Activated T-cell treated with anti-CD3 and anti-CD28 coated beads, Interleukin-2, amount 50 U/mL, for 24 hours (primary cell): ENCODE measurements around the gene ZBED4.
A peak's percentile ranks its signal among the peaks of the same experiment; 100 is the strongest.
"Not testable (repeated sequence)": the region's sequence is repeated elsewhere in the genome, so short reads cannot be mapped to it uniquely, and the experiment has no call there.

Source experiments
- DNase-seq: peaks from one replicate; pipeline ENCODE4 v3.0.0-alpha.2; 2020
- H3K27ac Mint-ChIP-seq: 2 replicates; pipeline ENCODE4 v1.8.0; 2020; ENCODE audit warnings: mild to moderate bottlenecking, mixed read lengths
- H3K27me3 Mint-ChIP-seq: 2 replicates; pipeline ENCODE4 v1.8.0; 2020; ENCODE audit warnings: mixed read lengths
- H3K36me3 Mint-ChIP-seq: 2 replicates; pipeline ENCODE4 v1.8.0; 2020; ENCODE audit warnings: low read depth, mixed read lengths
- H3K4me1 Mint-ChIP-seq: 2 replicates; pipeline ENCODE4 v1.8.0; 2020; ENCODE audit warnings: low read depth, mixed read lengths
- H3K4me3 Mint-ChIP-seq: 2 replicates; pipeline ENCODE4 v1.8.0; 2020; ENCODE audit warnings: mild to moderate bottlenecking, moderate library complexity, mixed read lengths
- H3K9me3 Mint-ChIP-seq: 2 replicates; pipeline ENCODE4 v1.8.0; 2020; ENCODE audit warnings: mixed read lengths

Gene ZBED4

GRCh38 chr22:49838771-49839717 is 14.6 kb upstream of the ZBED4 start:
- no peaks in the 10 kb centered on the region for H3K9me3 Mint-ChIP-seq
- DNase-seq, result peak; percentile 83

GRCh38 chr22:49845241-49845640 is 8.4 kb upstream of the ZBED4 start:
- Mint-ChIP-seq H3K27me3 (peaks cover 18% of the 10 kb centered on the region), H3K4me3 (no peak overlapping the region), H3K9me3 (no peaks in the 10 kb centered on the region), H3K4me1 (peaks cover 14% of the 10 kb centered on the region), H3K36me3 (no peaks in the 10 kb centered on the region), H3K27ac (no peak overlapping the region)
- no peak for DNase-seq

More at GRCh38 chr22:49838771-49839717, 14.6 kb upstream of the ZBED4 start:
- Mint-ChIP-seq H3K4me1 (peaks cover 44% of the 10 kb centered on the region), H3K4me3 (peak overlapping the region; percentile 63), H3K27me3 (no peaks in the 10 kb centered on the region), H3K36me3 (no peaks in the 10 kb centered on the region), H3K27ac (peak overlapping the region; percentile 93)

- H3K36me3 Mint-ChIP-seq, result no peaks in the 10 kb centered on the region
- peaks cover 11% of the 10 kb centered on the region for H3K4me1 Mint-ChIP-seq
- no peak overlapping the region for H3K27ac Mint-ChIP-seq
- no peak for DNase-seq
- no peak overlapping the region for H3K4me3 Mint-ChIP-seq
- H3K27me3 Mint-ChIP-seq, result peaks cover 24% of the 10 kb centered on the region
- no peaks in the 10 kb centered on the region for H3K9me3 Mint-ChIP-seq
Observed at GRCh38 chr22:49845666-49846459, 7.8 kb upstream of the ZBED4 start.

- Mint-ChIP-seq H3K4me1 (peaks cover 14% of the 10 kb centered on the region), H3K36me3 (no peaks in the 10 kb centered on the region), H3K27ac (no peak overlapping the region), H3K27me3 (peaks cover 26% of the 10 kb centered on the region), H3K4me3 (peak overlapping the region; percentile 27), H3K9me3 (no peaks in the 10 kb centered on the region)
- DNase-seq, result no peak
Observed at GRCh38 chr22:49847751-49848689, 5.6 kb upstream of the ZBED4 start.

GRCh38 chr22:49848690-49849160 is 4.9 kb upstream of the ZBED4 start:
- H3K4me1 Mint-ChIP-seq, result peaks cover 14% of the 10 kb centered on the region
- DNase-seq, result no peak
- no peak overlapping the region for H3K27ac Mint-ChIP-seq
- H3K4me3 Mint-ChIP-seq, result no peak overlapping the region
- peaks cover 26% of the 10 kb centered on the region for H3K27me3 Mint-ChIP-seq
- no peaks in the 10 kb centered on the region for H3K9me3 Mint-ChIP-seq
- no peaks in the 10 kb centered on the region for H3K36me3 Mint-ChIP-seq

DNA sequence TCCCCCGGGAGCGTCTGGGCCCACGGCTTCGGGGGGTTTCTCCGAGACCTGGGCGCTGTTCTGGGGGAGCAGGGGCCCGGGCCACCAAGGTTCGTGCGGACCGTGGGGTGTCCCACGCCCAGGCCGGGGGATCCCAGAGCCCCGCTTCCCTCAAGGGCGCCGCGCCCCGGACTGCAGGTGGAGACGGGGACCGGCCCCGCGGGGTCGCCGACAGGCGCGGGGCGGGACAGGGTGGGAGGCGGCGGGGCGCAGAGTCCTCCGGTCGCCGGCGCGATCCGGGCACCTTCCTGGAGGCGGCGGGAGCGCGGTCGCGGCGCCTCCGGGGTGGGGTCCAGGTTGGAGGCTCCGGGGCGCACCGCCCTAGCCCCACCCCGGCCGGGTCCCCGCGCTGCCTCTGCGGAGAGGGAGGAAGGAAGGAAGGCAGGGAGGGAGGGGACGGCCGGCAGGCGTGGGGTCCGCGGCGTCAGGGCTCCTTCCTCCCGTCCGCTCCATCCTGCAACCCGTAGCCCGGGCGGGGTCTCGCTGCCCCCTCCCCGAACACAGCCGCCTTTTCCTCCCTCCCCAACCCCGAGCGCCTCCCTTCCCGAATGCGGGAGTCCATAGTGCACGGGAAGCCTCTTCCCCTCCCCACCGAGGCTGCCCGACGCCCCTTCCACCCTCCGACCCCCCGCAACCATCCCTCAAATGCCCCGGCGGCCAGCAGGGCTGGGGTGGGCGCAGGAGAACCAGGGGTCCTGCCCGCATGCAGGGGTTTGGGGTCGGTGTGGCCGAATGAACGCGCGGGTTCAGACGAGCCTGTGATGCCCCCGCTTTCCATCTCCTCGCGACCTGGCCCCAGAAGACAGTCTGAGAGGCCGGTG is 4.3 kb upstream of the ZBED4 start:
- H3K27me3 Mint-ChIP-seq, result peaks cover 26% of the 10 kb centered on the region
- H3K4me3 Mint-ChIP-seq, result peak overlapping the region; percentile 46
- no peaks in the 10 kb centered on the region for H3K9me3 Mint-ChIP-seq
- peaks cover 1% of the 10 kb centered on the region for H3K36me3 Mint-ChIP-seq
- peaks cover 14% of the 10 kb centered on the region for H3K4me1 Mint-ChIP-seq
- no peak for DNase-seq
- no peak overlapping the region for H3K27ac Mint-ChIP-seq

DNA sequence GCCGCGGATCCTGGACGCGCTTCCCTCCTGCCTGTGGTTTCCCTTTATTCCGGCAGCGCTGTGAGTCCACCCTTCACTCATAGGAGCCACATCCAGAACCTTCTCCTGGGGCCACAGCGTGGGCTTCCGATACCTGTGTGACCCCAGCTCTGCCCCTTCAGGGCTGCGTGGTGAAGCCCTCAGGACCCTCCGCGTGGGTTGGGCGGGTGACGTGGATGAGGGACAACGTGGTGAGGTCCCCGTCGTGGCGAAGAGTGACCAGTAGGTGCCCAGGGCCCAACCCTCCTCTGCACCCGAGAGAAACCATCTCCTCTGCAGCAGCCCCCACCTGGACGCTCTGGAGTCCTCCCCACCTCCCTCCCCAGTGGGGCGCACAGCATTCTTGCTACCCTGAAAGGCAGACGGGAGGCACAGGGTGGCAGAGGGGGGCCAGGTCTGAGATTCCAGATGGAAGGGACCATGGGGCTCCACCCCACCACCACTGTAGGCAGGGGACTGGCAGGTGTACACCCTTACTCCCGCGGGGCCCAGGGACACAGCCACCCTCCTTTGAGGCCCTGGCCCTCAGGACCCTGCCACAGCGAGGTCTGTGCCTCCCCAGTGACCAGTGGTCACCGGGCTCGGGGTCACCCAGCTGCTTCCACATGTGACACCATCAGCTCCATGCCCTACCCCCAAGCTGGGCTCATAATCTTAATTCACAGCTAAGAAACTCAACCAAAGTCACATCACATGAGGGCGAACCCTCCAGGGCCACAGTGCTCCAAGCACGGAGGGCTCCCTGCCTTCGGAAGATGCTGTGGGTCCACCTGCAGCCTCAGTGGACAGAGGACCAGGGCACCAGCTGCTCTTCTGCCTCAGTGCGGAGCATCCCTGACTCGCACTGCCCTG is 3.4 kb upstream of the ZBED4 start:
- Mint-ChIP-seq H3K9me3 (no peaks in the 10 kb centered on the region), H3K4me1 (peaks cover 22% of the 10 kb centered on the region), H3K4me3 (peak overlapping the region; percentile 46), H3K27ac (no peak overlapping the region), H3K27me3 (peaks cover 26% of the 10 kb centered on the region), H3K36me3 (peaks cover 5% of the 10 kb centered on the region)
- DNase-seq, result no peak

DNA sequence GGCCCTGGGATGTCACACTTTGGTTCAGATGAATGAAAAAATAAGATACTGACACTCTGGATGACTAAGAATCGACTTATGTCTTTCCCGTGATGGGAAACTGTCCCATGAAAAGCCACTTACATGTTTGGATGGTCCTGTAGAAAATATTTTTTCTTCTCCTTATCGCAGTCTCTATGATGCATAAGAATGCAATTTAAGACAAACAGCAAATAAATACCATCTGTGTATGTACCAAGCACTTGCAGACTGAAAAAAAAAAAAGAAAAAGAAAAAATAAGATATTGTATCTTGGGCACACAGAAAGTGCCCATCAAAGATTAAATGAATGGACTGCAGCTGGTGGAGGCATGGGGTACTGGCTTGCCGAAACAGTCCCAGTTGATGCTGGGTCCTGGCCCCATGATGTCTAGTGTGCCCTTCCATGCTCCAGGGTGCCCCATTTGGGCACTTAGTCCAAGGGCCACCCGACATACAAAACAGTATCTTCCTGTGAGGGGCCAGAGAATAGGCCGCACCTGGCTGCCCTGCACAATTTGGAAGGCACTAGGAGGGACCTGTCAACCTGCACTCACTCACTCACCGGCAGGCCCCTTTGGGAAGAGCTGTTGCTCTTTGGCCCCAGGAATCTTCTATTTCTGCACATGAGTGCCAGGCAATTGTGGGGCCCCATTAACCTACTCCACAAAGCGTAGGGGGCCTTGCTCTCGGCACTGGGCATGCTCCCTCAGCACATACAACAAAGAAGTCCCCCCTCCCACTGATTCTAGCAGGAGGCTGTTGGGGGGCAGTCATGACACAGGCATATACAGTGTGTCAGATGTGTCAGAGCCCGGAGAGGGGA is 2.5 kb upstream of the ZBED4 start:
- Mint-ChIP-seq H3K27me3 (peaks cover 26% of the 10 kb centered on the region), H3K9me3 (no peaks in the 10 kb centered on the region), H3K36me3 (peaks cover 11% of the 10 kb centered on the region), H3K27ac (peak overlapping the region; percentile 8), H3K4me3 (peak overlapping the region; percentile 41), H3K4me1 (peaks cover 31% of the 10 kb centered on the region)
- DNase-seq, result no peak

- Mint-ChIP-seq H3K27me3 (peaks cover 22% of the 10 kb centered on the region), H3K36me3 (peaks cover 14% of the 10 kb centered on the region), H3K27ac (peak overlapping the region; percentile 44), H3K4me3 (peak overlapping the region; percentile 69), H3K4me1 (peaks cover 39% of the 10 kb centered on the region)
- not testable (repeated sequence) for DNase-seq, H3K9me3 Mint-ChIP-seq
Observed at GRCh38 chr22:49852568-49852897, 1.1 kb upstream of the ZBED4 start.

DNA sequence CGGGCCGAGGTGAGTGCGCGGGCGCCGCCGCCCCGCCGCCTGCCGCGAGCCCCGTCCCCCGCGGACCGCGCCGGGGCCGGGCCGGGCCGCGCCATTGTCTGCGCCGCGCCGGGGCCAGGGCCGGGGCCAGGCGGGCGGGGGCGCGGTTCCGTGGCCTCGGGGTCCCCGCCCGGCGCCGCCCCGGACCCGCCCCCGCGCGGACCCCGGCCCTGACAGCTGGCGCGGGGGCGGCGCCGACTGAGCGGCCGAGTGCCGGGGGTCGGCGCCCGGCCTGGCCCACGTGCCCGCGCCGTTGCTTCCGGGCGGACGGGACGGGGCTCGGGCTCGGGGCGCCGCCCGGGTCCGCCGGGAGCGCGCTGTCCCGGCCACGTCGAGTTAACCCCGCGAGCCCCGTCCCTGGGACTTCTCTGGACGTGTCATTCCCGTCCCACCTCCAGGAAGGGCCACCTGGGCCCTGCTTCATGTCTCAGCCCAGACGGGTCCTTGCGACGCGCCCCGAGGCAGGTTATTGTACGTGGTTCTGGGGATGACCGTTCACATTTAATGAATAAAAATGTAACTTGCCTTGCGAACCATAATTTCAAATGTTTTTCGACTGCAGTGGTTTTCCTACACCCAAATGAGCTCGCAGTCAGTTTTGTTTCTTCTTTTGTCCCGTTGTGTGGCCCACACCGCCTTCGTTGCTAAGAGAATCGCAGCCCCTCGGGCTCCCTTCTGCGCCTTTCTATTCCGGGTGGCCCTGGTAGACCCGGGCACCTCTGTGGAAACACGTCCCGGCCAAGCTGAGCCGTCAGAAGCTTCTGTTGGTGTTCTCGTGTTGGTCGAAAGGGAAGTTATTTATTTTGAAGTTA is 562 bp downstream of the ZBED4 start:
- no peaks in the 10 kb centered on the region for H3K9me3 Mint-ChIP-seq
- peak overlapping the region; percentile 92 for H3K27ac Mint-ChIP-seq
- peaks cover 14% of the 10 kb centered on the region for H3K27me3 Mint-ChIP-seq
- peak overlapping the region; percentile 90 for H3K4me3 Mint-ChIP-seq
- peaks cover 21% of the 10 kb centered on the region for H3K36me3 Mint-ChIP-seq
- peaks cover 51% of the 10 kb centered on the region for H3K4me1 Mint-ChIP-seq
- DNase-seq, result peak; percentile 55

GRCh38 chr22:49855251-49855911 is 1.7 kb downstream of the ZBED4 start:
- DNase-seq, result no peak
- peak overlapping the region; percentile 61 for H3K27ac Mint-ChIP-seq
- peaks cover 6% of the 10 kb centered on the region for H3K27me3 Mint-ChIP-seq
- peaks cover 50% of the 10 kb centered on the region for H3K4me1 Mint-ChIP-seq
- H3K36me3 Mint-ChIP-seq, result peaks cover 21% of the 10 kb centered on the region
- H3K9me3 Mint-ChIP-seq, result no peaks in the 10 kb centered on the region
- peak overlapping the region; percentile 90 for H3K4me3 Mint-ChIP-seq
